GM12873 (cell line): ENCODE data around the gene TP53BP1.

ENCODE experiments used
- TF ChIP-seq, protein P1 (sequence below): IDR thresholded peaks from 2 replicates; pipeline ENCODE4 v1.5.1; 2012; ENCODE audit warnings: low read depth, mild to moderate bottlenecking, moderate library complexity, low read length, control low read depth; ENCODE audit not compliant: insufficient read depth; ENCODE audit errors: missing control alignments

Gene TP53BP1

GRCh38 chr15:43528542-43529007 lies 35.6 kb upstream of the TP53BP1 start:
- TF ChIP-seq, protein P1, sequence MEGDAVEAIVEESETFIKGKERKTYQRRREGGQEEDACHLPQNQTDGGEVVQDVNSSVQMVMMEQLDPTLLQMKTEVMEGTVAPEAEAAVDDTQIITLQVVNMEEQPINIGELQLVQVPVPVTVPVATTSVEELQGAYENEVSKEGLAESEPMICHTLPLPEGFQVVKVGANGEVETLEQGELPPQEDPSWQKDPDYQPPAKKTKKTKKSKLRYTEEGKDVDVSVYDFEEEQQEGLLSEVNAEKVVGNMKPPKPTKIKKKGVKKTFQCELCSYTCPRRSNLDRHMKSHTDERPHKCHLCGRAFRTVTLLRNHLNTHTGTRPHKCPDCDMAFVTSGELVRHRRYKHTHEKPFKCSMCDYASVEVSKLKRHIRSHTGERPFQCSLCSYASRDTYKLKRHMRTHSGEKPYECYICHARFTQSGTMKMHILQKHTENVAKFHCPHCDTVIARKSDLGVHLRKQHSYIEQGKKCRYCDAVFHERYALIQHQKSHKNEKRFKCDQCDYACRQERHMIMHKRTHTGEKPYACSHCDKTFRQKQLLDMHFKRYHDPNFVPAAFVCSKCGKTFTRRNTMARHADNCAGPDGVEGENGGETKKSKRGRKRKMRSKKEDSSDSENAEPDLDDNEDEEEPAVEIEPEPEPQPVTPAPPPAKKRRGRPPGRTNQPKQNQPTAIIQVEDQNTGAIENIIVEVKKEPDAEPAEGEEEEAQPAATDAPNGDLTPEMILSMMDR = no peak

- TF ChIP-seq, protein P1 = no peak
Measured at GRCh38 chr15:43527802-43528541, 35.0 kb upstream of the TP53BP1 start.

DNA sequence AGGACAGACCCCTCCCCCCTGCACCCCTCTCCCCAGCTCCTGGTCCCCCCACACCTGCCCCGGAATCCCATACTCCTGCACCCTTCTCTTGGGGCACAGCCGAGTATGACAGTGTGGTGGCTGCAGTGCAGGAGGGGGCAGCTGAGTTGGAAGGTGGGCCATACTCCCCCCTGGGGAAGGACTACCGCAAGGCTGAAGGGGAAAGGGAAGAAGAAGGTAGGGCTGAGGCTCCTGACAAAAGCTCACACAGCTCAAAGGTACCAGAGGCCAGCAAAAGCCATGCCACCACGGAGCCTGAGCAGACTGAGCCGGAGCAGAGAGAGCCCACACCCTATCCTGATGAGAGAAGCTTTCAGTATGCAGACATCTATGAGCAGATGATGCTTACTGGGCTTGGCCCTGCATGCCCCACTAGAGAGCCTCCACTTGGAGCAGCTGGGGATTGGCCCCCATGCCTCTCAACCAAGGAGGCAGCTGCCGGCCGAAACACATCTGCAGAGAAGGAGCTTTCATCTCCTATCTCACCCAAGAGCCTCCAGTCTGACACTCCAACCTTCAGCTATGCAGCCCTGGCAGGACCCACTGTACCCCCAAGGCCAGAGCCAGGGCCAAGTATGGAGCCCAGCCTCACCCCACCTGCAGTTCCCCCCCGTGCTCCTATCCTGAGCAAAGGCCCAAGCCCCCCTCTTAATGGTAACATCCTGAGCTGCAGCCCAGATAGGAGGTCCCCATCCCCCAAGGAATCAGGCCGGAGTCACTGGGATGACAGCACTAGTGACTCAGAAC lies 34.3 kb upstream of the TP53BP1 start:
- TF ChIP-seq, protein P1 = no peak

- TF ChIP-seq, protein P1 = no peak
Measured at GRCh38 chr15:43526261-43526930, 33.4 kb upstream of the TP53BP1 start.

- TF ChIP-seq, protein P1 = no peak
Measured at GRCh38 chr15:43525131-43525530, 32.2 kb upstream of the TP53BP1 start.

DNA sequence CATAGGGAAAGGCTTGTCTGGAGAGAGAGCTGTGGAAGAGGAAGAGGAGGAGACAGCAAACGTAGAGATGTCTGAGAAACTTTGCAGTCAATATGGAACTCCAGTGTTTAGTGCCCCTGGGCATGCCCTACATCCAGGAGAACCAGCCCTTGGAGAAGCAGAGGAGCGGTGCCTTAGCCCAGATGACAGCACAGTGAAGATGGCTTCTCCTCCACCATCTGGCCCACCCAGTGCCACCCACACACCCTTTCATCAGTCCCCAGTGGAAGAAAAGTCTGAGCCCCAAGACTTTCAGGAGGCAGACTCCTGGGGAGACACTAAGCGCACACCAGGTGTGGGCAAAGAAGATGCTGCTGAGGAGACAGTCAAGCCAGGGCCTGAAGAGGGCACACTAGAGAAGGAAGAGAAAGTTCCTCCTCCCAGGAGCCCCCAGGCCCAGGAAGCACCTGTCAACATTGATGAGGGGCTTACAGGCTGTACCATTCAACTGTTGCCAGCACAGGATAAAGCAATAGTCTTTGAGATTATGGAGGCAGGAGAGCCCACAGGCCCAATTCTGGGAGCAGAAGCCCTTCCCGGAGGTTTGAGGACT lies 31.4 kb upstream of the TP53BP1 start:
- TF ChIP-seq, protein P1 = peak; percentile 18
